K562 (cell line): ENCODE results near the gene NOM1.

Experiments
- ARNT ChIP-seq, 2 experiments: fragments of 450-650 bp; IDR thresholded peaks; 2 replicates each; pipeline ENCODE4 v1.6.1; 2016; ENCODE audit warnings: mild to moderate bottlenecking in 1 of 2
- EP300 ChIP-seq: IDR thresholded peaks from 2 replicates; pipeline ENCODE4 v1.6.1; 2012; ENCODE audit warnings: low read length, improper control_type of control experiment
- EZH2 ChIP-seq: IDR thresholded peaks from 2 replicates; pipeline ENCODE4 v1.6.1; 2012; ENCODE audit warnings: low read depth, mild to moderate bottlenecking, inconsistent platforms, low read length, borderline replicate concordance
- HDAC6 ChIP-seq: IDR thresholded peaks from 2 replicates; pipeline ENCODE4 v1.6.1; 2012; ENCODE audit warnings: low read depth, mild to moderate bottlenecking, control low read depth, inconsistent platforms, low read length, moderate library complexity
- HIVEP1 ChIP-seq: fragments of 250-450 bp; sonication (Bioruptor Pico); IDR thresholded peaks from 2 replicates; pipeline ENCODE4 v1.4.0; 2020; ENCODE audit warnings: mild to moderate bottlenecking
- IRF1 ChIP-seq: sonication (generic); formaldehyde crosslinking; IDR thresholded peaks from 2 replicates; pipeline ENCODE4 v1.8.0; 2022; ENCODE audit warnings: missing genetic modification reagents, mild to moderate bottlenecking, borderline replicate concordance
- IRF9 ChIP-seq: fragments of 450-650 bp; IDR thresholded peaks from 2 replicates; pipeline ENCODE4 v1.6.1; 2016; ENCODE audit warnings: missing biosample characterization, missing genetic modification characterization
- NRF1 ChIP-seq, 2 experiments: fragments of 450-650 bp; IDR thresholded peaks in 1 of 2; conservative IDR thresholded peaks in 1 of 2; 2 replicates each; pipeline ENCODE4 v1.6.1; 2014; ENCODE audit warnings: mild to moderate bottlenecking in 2 of 2
- RFX5 ChIP-seq: IDR thresholded peaks from 2 replicates; pipeline ENCODE4 v1.6.1; 2011; ENCODE audit warnings: low read depth, mild to moderate bottlenecking, improper control_type of control experiment, low read length
- SNAPC5 ChIP-seq: fragments of 250-450 bp; sonication (Bioruptor Pico); IDR thresholded peaks from 2 replicates; pipeline ENCODE4 v1.8.0; 2021; ENCODE audit warnings: moderate library complexity, mild to moderate bottlenecking, inconsistent platforms
- TAF15 ChIP-seq: fragments of 200-400 bp; formaldehyde crosslinking; IDR thresholded peaks from 2 replicates; pipeline ENCODE4 v1.6.1; 2017; ENCODE audit warnings: mild to moderate bottlenecking, low read depth, low read length, moderate library complexity
- TCF7L2 ChIP-seq: fragments of 150-350 bp; IDR thresholded peaks from 2 replicates; pipeline ENCODE4 v1.6.1; 2016; ENCODE audit warnings: low read depth, mild to moderate bottlenecking, low read length, moderate library complexity
- ZNF224 ChIP-seq: sonication (generic); formaldehyde crosslinking; IDR thresholded peaks from 2 replicates; pipeline ENCODE4 v1.8.0; 2022; ENCODE audit warnings: mild to moderate bottlenecking, missing genetic modification reagents
- ZNF24 ChIP-seq: fragments of 450-650 bp; IDR thresholded peaks from 2 replicates; pipeline ENCODE4 v1.6.1; 2016

- no peak for TF ChIP-seq EP300
- TF ChIP-seq HDAC6: no peak
- no peak for TF ChIP-seq ZNF224 (CRISPR knock-in tag)
- TF ChIP-seq ZNF24: no peak
- TF ChIP-seq NRF1 (conservative IDR thresholded peaks at IDR 0.05 in 1 of 2, IDR thresholded peaks at IDR 0.05 in 1 of 2): no peak
- no peak for TF ChIP-seq IRF9 (tag)
- TF ChIP-seq HIVEP1 (CRISPR knock-in tag): no peak
- no peak for TF ChIP-seq IRF1 (CRISPR knock-in tag)
- TF ChIP-seq TAF15: no peak
- TF ChIP-seq RFX5: no peak
- TF ChIP-seq TCF7L2: no peak
- TF ChIP-seq ARNT (IDR thresholded peaks at IDR 0.05): no peak
- TF ChIP-seq EZH2: peak; percentile 32; the same call in 1 of the 2 replicates
- TF ChIP-seq SNAPC5 (CRISPR knock-in tag): no peak
Measured at GRCh38 chr7:157018328-157018996, 69.0 kb downstream of the NOM1 start.
